NCI-H146 treated with DMSO at 0.1 percent for 48 hours (cell line): ENCODE measurements around the gene ABR.

ENCODE experiments used
- DNase-seq: peaks from one replicate; lab custom pipeline; 2025; ENCODE audit not compliant: unreplicated experiment; lab: John Stamatoyannopoulos, UW

ABR gene

DNA sequence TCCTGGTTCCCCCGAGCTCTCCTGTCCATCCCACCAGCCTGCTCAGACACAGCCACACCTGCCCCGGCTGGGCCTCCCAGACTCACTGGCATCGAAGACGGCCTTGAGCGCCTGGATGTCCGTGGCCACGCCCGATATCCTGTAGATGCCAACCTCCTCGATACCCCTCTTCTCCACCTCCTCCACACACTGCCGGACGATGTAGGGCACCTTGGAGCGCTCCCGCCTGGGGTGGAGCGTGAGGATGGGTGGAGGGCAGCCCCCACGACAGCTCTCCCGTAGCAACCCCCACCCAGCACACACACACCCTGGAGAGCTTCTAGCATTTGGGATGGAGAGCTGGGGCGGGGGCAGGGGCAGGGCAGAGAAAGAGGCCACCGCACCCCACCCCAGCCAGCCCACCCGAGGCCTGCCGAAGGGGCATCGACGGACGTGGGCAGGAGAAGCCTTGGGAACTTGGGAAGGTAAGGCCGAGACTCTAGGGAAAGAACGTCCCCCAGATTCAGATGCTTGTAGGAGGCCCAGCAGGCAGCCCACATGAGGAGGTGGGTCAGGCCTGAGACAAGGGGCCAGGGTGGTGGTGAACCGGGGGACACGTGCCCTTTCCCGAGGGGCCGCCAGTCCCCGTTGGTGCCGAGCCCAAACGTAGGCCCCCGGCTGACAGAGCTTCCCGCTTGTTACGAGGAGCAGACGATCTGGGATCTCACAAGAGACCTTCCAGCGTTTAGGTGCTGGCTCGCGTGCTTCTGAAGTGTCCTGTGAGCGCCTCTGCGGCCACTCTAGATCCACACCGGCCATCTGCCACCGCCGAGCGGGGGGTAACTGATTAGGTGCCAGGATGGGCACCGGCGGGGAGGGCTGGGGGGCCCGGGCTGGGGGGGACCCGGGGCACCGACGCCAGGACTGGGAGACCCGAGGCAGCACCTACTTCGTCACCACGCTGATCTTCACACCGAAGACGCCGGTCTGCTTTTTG, 167.7 kb downstream of the ABR start:
- no peak for DNase-seq

DNA sequence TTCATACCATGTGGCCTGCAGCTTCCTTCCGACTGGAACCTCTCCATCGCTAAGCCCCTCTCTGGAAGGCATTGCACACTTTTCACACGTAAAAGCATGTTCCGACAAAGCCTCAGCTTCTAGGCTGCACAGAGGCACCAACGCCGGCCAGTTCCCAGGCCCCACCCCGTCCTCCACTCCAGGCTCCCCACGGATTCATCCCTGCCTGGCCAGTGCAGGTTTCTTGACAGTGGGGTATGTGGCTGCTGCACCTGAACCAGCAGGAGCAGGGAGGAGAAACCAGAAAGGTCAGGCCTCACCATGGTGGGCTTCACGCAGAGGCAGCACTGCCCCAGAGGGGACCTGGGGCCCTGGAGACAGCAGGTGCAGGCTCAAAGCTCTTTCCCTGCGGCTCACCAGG, 168.6 kb downstream of the ABR start:
- DNase-seq, result no peak

DNA sequence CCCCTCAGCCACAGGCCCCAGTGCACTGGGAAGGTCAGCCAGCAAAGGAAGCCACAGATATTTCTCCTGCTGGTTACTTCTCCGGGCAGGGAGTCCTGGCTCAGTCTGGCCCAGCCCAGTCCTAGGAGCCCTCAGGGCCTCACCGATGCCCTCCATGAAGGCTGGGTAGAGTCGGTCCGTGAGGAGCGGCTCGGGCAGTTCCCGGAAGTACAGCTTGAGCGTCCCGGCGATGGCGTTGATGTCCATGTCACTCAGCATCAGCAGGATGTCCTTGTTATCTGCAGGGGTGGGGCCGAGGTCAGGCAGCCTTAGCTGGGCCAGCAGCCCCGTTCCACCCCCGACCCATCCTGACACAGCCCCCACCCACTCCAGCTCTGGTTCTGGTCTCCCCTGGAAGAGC, 169.2 kb downstream of the ABR start:
- no peak for DNase-seq

DNA sequence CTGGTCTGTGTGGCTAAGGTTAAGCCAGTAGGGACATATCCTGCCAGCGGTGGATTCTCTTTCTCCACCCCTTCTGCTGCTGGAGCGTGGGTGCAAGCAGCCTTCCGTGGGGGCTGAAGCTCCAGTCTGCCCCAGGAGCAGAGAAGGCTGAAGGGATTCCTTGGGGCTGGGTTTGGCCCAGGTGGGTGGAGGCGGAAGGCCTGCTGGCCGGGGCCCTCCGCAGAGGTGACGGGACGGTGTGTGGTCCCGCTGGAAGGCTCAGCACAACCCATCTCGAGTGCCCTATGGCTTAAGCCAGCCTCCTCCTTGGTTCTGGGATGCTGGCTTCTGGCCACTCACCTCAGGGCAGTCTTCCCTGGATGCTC, 169.7 kb downstream of the ABR start:
- DNase-seq, result no peak

DNA sequence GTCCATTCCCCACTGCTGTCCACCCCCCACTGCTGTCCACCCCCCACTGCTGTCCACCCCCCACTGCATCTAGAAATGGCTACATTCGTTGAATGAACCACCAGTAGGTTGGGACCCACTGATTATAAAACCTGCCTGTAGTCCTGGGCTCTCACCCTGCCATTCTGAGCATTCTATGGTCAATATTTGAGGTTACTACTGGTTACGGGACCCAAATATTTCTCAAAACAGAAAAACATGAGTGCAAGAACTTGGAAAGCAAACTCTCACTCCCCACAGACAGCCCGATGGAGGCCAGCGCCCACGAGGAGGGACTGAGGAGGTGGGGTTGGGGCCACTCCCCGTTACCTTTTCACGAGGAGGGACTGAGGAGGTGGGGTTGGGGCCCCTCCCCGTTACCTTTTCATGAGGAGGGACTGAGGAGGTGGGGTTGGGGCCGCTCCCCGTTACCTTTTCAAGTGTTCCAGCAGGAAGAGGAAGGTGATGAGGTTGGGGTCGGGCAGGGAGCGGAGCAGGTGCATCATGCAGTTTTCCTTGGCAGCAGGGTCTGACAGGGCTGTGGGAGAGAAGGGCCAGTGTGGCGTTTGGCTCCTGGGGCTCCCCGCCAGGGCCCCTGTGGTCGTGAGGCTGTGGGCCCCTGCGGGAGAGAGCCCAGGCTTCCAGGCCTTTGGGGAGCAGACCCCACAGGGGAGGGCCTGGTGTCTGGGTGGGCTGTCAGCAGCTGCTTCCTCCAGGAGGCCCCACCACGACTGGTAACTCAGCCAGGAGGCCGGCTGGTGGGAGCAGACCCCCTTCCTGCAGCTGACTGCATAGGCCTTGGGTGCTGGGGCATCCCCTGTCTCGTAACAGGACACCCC, 170.3 kb downstream of the ABR start:
- DNase-seq, result no peak

DNA sequence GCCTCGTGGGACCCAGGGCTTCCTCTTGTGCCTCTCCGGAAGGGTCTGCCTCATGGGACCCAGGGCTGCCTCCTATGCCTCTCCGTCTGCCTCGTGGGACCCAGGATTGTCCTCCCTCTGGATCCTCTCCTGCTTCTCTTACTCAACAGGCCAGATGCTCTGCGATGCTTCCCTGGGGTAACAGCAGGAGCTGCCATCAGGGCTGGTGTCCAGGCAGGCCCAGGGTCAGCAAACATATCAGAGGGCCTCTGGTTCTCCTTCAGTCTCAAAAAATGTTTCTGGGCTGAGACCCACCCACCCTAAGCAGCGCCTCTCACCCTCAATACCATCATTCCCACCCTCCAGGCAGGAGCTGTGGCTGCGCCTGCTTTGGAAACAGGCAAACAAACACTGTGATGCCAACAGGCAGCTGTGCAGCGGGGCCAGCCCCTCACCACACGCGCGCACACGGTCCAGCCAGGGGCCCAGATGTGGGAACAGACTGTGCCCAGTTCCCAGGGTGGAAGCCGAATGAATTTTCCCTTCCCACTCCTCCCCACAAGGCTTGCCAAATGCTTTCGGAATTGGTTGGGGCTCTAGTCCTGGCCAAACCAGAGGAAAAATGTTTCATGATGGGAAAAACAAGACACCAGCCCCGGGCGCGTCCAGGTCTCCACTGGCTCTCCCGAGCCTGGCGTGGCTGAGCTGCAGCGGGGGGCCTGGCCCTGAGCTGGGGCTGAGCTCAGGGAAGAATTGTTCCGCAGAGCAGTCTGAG, 171.6 kb downstream of the ABR start:
- DNase-seq, result no peak

DNA sequence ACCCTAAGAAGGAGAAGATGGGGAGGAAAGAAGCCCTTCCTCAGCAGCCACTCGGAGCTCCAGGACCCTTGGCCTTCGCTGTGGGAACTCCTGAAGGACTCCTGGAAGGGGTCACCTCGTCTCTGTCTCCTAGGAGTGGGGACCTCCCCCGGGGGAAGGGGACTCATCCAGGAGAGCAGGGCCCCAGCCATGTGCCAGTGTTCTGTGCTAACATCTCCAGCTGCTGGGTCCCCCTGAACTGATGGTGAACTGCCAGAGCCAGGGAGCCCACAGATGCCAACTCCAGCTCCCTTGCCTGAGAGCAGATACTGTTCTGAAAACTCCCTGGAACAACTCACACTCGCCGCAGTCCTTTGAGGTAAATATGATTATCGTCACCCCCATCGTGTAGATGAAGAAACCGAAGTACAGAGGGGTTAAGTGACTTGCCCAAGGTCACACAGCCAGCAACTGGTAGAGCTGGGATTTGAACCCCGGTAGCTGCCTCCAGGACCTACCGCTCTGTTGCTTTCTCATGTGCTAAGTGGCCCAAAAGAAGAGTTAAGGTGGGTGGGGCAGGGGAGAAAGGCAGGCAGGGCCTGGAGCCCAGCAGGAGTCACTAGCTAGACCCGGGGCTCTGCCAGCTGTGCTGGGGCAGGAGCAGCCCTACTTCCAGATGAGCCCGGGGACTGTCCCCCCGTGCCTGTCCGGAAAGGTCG, 172.3 kb downstream of the ABR start:
- no peak for DNase-seq

DNA sequence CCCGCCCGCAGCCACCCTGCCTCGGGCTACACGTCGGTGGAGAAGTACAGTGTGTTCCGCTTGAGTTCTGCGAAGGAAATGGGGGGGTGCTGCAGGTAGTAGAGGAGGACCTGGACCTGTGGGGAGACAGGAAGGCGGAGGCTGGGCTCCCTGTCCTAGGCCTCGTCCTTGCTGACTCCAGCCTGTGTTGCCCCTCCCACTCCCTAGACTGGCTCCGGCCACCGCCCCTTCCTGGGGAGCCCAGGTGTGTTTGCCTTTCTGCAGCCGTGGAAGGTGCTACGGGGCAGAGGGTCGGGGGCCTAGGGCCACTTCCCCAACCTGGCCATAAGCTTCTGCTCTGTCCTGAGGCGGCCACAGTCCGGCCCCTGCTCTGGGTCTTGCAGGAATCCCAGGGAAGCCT, 173.7 kb downstream of the ABR start:
- no peak for DNase-seq

DNA sequence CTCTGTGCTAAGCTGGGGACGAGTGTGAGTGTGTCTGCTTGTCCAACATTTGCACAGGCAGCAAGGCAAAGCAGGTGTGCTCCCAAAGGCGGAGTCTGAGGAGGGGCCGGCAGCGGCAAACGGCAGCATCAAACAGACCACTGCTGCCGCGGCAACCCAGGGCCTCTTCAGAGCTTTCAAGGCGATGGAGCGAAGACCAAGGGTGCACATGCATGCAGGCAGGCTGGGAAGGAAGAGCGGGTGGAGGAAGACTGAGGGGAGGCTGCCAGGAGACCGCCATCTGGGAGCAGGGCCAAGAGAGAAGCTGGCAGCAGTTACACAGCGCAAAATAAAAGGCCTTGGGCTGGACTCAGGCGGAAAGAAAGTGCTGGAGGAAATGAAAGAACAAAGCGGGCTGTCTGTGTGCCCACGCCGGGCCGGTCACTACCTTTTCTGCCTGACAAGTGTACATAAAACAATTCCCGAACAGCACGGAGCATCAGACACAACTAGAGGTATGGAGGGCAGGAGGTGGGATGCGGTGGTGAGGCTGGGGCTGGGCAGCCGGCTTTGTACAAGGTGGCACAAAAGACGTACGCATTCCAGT, 174.3 kb downstream of the ABR start:
- no peak for DNase-seq

DNA sequence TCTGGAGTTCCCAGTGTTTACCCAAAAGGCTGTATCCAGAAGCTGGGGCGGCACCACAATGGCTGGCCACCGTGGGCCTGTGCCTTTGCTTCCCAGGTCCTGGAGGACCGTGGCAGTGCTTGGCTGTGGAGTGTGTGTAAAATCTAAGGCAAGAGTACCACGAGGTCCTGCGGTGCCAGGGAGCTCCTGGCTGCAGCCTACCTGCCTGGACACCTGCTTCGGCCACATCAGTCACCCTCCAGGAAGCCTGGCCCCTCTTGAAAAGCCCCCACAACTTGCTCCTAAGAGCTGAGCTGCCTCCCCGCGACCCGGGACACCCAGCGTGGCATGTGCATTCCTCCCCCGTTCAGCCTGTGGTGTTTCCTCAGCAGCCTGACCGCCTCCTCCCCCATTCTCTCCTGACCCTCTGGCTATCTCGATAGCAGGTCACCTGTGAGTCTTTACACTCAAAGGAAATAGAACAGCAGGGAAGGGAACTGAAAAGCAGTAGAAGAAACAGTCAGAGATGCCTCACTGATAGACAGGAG, 174.9 kb downstream of the ABR start:
- no peak for DNase-seq

DNA sequence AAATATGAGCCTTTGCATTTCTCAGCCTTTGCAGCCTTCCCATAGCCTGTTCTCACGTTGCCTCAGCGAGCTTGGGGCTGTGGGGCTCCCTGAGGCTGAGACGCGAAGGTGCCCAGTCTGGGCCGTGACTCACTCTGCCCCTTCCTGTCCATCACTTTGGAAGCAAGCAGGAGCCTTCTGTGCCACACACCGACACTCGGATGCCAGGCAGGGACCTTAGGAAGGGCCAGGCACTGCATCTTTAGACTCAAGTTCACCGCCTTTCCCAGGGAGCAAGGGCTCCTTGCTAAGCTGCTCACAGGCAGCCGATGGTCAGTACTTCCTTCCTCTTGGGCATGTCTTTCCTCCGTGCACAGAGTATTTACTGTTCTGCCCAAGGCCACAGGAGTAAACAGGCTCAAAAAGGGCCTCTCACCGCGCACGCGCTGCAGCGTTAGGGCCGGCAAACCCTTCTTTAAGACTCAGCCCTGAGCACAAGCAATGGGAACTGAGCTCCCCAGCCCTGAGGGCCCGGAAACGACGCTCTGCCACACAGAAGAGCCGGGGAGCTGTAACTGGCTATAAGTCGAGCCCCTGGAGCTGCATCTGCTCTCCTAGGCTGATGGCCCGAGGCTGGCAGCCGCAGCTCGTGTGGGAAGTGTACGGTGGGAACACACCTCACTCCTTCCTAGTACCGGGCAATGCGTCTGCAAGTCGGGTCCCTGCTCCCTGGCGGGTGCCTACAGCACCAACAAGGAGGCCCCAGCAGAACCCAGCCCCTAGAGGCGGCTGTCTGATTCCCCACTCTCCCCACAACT, 175.6 kb downstream of the ABR start:
- no peak for DNase-seq

DNA sequence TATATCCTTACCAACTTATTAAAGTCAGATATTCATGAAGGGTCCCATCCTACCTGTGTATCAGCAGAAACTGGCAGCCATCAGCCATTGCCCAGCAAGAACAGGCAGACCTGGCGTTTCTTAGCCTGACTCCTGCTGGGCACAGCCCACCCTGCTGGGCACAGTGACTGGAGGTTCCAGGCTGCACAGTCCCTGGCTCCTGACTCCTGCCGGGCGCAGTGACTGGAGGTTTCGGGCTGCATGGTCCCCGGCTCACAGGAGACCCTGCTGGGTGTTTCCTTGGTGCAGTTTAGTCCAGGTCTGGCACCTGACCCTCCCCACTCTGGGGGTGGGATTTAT, 176.2 kb downstream of the ABR start:
- DNase-seq, result no peak

DNA sequence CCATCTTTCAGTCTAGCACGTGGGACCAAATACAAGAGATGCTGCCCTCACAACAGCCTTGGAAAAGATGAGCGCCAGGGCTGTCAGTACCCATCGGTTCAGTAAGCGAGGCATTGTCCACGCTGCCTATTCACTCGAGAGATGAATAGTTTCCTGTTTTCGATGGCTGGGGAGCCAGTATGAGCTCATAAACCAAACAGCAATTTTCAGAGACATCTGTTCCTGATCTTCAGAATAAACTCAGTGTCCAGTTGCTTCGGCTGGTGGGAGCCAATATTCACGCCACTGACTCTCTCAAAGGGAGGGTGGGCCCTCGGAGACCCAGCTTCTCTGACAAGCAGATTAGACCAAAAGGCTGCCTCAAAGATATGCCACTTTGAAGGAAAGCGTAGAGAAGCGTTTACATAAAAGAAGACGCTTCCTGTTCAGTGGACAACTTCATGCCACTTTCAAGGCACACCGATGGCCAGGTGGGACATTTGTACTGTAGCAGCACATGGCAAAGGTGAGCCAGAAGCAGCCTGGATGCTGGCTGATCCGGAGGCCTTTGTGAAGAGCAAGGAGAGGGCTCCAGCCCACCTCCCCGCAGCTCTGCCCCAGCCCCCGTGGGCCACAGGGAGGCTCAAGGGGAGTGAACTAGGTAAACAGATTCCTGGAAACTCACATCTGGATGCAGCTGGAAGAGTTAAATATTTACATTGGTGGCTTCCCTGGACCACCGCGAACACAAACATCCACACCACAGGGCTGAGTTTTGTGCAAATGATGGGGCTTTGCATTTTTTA, 176.8 kb downstream of the ABR start:
- no peak for DNase-seq

DNA sequence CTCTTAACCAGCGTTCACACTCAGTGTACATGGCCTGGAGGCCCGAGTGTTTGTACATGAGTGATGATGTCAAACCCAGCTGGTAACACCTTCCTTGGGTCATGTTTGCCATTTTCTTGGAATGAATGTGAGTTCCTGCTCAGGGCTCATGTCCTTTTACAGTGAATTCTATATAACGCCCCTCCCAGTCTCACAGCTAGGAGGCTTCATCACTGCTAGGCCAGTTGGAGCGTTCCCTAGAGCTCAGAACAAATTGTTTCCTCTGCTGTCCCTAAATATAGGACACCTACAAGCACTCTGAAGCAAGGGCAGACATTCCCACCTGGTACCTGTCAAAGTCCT, 177.4 kb downstream of the ABR start:
- DNase-seq, result no peak

DNA sequence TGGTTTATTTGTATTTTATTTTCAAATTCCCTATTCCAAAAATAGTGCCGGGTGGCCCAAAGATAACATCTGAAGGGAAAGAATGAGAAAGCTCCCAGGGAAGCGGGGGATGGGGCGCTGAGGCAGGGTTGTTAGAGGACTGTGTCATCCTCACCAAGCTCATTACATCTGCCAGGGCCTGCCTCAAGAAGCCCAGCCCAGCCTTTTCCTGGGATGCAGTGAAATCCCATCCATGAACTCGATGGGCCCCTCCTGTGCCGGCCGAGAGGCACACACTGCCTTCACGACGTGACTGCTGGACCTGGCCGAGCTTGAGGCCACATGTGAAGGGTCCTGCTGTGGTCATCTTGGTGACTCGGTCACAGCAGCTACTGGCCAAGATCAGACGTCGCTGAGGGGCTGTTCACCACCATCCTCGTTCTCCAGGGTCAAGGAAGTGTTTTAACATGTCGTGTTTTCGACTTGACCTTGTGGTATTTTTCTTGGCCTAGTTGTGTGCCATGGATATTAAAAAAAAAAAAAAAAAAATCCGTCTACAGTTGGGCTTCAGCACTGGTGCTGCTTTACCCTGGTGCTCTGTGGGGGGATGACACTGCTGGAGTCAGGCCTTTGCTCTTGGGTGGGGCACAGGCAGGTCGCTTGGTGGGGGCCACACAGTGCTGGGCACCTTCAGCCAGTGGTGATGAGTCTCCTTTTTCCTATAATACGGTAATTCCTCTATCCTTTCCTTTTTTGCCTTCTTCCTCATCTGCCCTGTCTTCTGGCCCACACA, 178.0 kb downstream of the ABR start:
- DNase-seq, result no peak

DNA sequence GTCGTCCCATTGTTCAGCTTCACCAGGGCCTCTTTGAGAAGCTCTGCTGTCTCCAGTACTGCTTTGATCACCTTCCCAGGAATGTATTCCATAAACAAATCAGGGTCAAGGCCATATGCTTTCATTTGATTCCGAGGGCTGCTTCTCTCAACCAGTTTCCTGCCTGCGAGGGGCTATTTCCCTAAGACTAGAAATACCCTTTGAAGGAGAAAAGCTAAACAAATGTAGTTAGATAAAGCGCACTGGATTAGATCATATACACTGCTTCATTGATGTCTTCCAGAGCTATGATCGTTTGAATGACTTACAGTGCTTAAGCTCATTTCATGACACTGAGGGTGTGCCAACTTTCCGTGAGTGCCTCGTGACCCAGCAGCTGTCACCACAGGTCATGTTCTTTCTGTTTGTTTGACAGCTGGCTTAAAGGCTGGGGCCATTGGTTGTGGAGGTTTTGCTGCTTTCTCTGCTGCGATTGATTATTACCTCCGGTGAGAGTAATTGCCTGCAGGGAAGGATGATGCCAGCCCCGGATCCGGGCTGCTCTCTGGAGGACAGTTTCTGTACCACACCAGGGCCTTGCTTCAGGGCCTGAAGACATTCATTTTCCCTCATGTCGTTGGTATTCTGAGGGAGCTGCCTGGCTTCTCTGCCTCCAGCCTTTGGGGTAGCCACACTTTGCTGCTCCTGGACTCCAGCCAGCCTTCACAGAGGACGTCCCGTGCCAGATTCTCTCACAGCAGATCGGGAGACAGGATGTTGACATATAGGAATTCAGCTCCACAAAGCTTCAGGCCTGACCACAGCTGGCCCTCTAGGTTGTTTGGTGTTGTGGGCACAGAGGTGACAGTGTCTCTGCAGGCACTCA, 179.0 kb downstream of the ABR start:
- DNase-seq, result no peak

DNA sequence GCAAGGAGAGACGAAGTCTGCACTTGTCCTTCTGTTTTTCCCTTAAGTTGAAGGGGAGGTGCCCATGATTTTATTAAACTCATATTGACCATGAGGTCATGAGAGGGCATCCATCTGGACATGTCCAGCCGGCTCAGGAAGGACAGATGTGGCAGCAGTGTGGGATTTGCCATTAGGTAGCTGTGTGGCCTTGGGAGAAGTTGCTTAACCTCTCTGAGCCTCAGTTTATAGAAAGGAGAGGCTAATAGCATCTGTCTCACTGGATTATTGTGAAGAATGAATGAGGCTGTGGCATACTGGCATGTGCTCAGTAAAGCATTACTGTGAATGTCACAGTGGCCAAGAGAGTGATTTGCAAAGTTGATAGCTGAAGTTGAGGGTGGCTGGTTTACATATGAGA, 181.7 kb downstream of the ABR start:
- DNase-seq, result no peak
